Gastroesophageal sphincter (tissue), 3 donors: ENCODE data around the gene TMC1.

ENCODE experiments used
- CTCF ChIP-seq, 4 experiments: fragments of 200-600 bp in 2 of 4; fragments of 450-650 bp in 2 of 4; sonication (generic) in 1 of 4; IDR thresholded peaks; one replicate each; pipeline ENCODE4 v1.5.1; 2017 to 2019; ENCODE audit warnings: antibody characterized with exemption in 4 of 4, mild to moderate bottlenecking in 2 of 4, moderate library complexity in 2 of 4
- EP300 ChIP-seq: sonication (generic); formaldehyde crosslinking; IDR thresholded peaks from one replicate; pipeline ENCODE4 v1.6.1; 2017; ENCODE audit warnings: antibody characterized with exemption, mild to moderate bottlenecking
- POLR2AphosphoS5 ChIP-seq: sonication (generic); formaldehyde crosslinking; IDR thresholded peaks from one replicate; pipeline ENCODE4 v1.6.1; 2017; ENCODE audit warnings: antibody characterized with exemption

- TF ChIP-seq CTCF (IDR thresholded peaks at IDR 0.05) (no peak), POLR2AphosphoS5 (no peak), EP300 (no peak)
Observed at GRCh38 chr9:72883875-72884274, 362.5 kb downstream of the TMC1 start.
